Heart left ventricle (tissue), 13 donors: ENCODE data around the gene LIPT2.

Experiments
- CTCF ChIP-seq, 12 donors: fragments of 200-600 bp; sonication (generic) in 4 of 12; IDR thresholded peaks; one replicate each; pipeline versions ENCODE4 v1.5.0 to v1.8.0; 2018 to 2022; ENCODE audit warnings: antibody characterized with exemption in 12 of 12, mild to moderate bottlenecking in 5 of 12
- POLR2A ChIP-seq, 2 donors: fragments of 450-650 bp; IDR thresholded peaks; one replicate each; pipeline ENCODE4 v1.6.1; 2017; ENCODE audit warnings: antibody characterized with exemption in 2 of 2, mild to moderate bottlenecking in 2 of 2, moderate library complexity in 2 of 2
- donor health status: ischemic (EF 13 %, LVEDD 7.1; RV severe dilation, severe dysfunction).
- donor health status: DM: no; HTN: yes; CAD: no.
- donor health status: DM: no; HTN: no; CAD: no.
- donor health status: ischemic (EF 25% LVEDD 6.9; RV normal size, moderate dysfunction).
- donor health status: ischemic (EF 25% LVEDD 5.7; RV mildly dilated, moderate dysfunction).
- donor health status: ischemic (EF 35%, LVEDD 5.7; RV mildly dilated, moderate dysfunction).
- donor health status: nonischemic (EF 11% LVEDD 7.7; RV severe dilation, severe dysfunction).
- donor health status: DM: yes; HTN: yes; CAD: no.
- donor health status: PGD.
- donor health status: ischemic (EF 29% LVEDD 5.4; RV normal size, mild dysfunction).
- donor health status: nonischemic (EF 23%, LVEDD 6.1; RV moderate dilation, normal function).

- TF ChIP-seq CTCF (IDR thresholded peaks at IDR 0.05) (no peak), POLR2A (IDR thresholded peaks at IDR 0.05) (no peak)
These were observed 33.5 kb downstream of the LIPT2 start for GRCh38 chr11:74460065-74460464.
